ENCODE measurements around the gene RNASE1.

DNA sequence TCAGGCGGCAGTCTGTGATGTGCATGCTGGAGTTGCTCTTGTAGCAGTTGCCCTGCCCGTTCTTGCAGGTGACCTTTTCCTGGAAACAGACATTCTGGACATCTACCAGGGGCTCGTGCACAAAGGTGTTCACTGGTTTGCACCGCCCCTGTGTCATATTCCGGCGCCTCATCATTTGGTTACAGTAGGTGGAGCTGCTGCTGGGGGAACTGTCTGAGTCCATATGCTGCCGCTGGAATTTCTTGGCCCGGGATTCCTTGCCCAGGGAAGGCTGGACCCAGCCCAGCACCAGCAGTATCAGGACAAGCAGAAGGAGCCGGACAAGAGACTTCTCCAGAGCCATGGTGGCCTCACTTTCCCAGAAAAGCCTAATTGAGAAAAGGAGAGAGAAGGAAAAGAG lies 918 bp downstream of the RNASE1 start:
- TF ChIP-seq POLR2A (IDR thresholded peaks at IDR 0.05; ENCODE audit: low read depth, low read length) (no peak), POLR2AphosphoS5 (IDR thresholded peaks at IDR 0.05; ENCODE audit: low read depth, low read length) (no peak)

All from GM12892 (cell line).